Stimulated activated naive CD8-positive, alpha-beta T cell treated with anti-CD3 and anti-CD28 coated beads, Interleukin-15, Interleukin-2, amounts not matched to agents 100 U/mL and 50 U/mL, for 24 hours (primary cell): ENCODE results near the gene TEX52.
"Not testable (repeated sequence)": the region's sequence is repeated elsewhere in the genome, so short reads cannot be mapped to it uniquely, and the experiment has no call there.

Source experiments
- ATAC-seq: fragments of 150-1000 bp; cut with Tn5 transposase; one replicate; pipeline ENCODE4 v1.10.0; 2021
- DNase-seq: peaks from one replicate; pipeline ENCODE4 v3.0.0; 2021

Gene TEX52

DNA sequence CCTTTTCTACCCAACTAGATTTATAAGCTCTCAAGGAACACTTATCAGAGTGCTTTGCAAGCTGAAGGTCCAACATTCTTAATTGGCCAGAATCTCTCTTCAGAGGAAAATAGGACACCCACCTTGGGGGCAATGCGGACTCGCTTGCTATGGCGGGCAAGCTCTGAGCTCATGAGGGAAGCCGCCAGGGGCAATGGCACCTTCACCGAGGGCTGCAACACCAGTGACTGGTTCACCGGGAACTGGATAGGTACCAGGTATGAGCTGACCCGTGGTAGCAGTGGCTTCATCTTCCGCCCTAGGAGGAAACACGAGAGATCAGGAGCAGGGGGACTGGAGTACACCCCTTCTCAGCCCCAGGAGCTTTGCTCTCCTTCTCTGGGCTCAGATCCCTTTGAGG lies 7.4 kb upstream of the TEX52 start:
- ATAC-seq (no peak), DNase-seq (no peak)

DNA sequence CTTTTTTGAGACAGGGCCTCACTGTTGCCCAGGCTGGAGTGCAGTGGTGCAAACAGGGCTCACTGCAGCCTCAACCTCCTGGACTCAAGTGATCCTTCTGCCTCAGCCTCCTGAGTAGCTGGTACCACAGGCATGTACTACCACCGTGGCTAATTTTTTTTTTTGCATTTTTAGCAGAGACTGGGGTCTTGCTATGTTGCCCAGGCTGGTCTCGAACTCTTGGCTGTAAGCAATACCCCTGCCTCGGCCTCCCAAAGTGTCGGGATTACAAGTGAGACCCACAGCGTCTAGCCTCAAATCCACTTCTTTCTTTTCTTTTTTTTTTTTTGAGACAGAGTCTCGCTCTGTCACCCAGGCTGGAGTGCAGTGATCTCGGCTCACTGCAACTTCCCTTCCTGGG lies 6.6 kb upstream of the TEX52 start:
- ATAC-seq, DNase-seq: not testable (repeated sequence)

DNA sequence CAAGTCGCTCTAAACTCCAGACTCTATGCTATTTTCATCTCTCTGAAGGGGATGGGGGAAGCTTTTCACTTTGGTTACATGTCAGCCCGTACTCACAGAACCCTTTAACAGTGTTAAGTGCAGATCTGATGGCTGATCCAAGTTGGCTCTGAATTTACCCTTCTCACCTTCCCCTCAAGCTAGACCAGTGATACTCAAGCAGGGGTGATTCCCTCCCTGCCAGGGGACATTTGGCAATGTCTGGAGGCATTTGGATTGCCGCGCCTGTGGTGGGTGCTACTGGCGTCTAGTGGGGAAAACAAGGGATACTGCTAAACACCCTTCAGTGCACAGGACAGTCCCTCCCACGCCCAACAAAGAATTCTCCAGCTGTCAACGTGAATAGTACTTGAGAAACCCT lies 6.0 kb upstream of the TEX52 start:
- DNase-seq, result no peak
- ATAC-seq, result no peak

DNA sequence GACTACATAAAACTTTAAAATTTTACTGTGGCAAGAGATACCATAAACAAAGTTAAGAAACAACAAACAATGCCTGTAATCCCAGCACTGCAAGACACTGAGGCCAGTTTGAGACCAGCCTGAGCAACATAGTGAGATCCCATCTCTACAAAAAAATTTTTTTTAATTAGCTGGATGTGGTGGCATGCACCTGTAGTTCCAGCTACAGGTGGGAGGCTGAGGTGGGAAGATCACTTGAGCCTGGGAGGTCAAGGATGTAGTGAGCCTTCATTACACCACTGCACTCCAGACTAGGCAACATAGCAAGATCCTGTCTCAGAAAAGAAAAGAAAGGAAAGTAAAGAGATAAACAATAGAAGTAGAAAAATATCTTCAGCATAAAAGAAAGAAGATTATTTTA lies 3.3 kb upstream of the TEX52 start:
- ATAC-seq (no peak), DNase-seq (no peak)

DNA sequence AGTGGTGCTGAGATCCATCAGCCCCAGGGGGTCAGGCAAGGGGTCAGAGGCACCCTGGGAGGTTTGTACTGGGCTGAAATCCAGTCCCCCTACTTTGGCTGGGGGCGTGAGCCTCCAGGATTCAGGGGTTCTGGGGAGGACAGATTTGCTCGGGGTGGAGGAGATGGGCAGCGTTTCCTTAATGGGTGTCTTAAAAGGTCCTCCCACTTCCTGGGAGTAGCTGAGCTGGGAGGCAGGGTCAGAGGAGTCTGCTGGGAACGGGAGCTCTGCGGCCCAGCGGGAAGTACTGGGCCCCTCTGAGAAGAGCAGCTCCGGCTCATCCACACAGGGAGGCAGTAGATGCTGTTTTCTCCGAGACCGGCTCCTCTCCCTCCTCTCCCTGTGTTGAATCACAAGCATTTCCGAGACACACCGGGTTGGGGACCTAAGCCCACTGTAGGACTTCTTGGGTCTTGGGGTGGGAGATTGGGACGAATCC lies 2.1 kb upstream of the TEX52 start:
- DNase-seq (no peak), ATAC-seq (no peak)

DNA sequence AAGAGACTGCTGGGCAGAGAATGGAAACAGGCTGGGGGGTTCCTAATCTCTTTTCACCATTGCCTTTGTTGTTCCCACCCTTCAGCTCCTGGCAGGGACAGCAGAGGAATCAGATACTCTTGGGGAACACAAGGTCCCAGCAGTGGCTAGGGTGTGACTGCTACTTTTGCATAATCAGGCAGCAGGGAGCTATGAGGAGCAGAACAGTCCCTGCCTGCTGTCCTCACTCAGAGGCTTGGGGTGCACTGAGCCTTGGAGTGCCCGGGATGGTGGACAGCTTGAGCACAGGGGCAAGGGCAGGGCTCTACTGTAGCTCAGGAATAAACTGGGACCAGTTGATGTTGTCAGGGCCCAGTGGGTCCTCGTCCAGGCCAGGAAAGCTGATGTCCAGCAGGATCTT lies 1.5 kb upstream of the TEX52 start:
- DNase-seq (no peak), ATAC-seq (no peak)

DNA sequence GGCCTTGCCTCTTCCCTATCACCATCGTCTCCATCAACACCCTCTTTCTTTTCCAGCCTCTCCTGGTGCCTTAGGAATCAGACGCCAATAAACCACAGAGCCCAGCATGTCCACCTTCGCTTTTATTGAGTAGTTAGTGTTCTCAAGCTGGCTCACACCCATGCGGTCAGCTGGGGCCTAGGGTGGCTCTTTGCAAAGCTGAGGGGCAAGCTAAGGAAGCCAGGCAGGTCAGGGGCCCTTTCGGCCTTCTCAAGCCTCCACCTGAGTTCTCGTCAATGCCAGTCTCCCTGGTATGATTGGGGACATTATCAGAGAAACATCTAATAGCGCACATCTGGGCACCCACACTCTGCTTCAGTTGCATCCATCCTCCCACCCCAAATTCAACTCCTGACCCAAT lies 737 bp upstream of the TEX52 start:
- no peak for DNase-seq
- no peak for ATAC-seq

DNA sequence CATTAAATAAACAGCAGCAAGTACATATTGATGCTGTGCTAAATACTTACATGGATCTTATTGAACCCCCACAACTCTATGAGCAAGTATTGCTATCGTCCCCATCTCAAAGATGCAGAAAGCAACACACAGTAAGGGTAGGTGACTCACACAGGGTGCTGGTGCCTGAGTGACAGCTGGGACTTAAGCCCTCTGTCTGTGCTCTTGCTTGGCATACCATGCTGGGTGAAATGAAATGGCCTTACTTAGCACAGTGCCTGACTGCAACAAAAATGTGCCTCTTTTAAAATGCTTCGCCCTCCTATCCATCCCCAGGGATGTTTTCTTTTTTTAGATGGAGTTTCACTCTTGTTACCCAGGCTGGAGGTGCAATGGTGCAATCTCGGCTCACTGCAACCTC lies 788 bp downstream of the TEX52 start:
- ATAC-seq, result no peak
- no peak for DNase-seq

DNA sequence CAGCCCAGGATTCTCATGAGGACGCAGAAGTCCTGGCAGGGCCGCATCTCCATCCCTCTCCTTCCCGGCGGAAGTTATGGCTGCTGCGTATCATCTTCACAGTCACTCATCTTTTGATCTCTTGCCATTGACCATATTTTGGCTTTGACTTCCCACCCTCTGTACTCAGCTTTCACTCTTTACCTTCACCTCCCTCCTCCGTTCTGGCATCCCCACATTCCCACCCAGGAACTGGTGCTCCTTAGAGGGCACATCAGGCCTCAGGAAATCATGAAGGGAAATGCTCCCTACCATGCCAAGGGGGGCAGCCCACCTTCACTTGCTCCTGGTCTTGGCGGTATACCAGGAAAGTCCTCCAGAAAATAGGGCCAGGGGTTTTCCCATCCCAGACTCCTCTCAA lies 1.3 kb downstream of the TEX52 start:
- no peak for ATAC-seq
- no peak for DNase-seq

DNA sequence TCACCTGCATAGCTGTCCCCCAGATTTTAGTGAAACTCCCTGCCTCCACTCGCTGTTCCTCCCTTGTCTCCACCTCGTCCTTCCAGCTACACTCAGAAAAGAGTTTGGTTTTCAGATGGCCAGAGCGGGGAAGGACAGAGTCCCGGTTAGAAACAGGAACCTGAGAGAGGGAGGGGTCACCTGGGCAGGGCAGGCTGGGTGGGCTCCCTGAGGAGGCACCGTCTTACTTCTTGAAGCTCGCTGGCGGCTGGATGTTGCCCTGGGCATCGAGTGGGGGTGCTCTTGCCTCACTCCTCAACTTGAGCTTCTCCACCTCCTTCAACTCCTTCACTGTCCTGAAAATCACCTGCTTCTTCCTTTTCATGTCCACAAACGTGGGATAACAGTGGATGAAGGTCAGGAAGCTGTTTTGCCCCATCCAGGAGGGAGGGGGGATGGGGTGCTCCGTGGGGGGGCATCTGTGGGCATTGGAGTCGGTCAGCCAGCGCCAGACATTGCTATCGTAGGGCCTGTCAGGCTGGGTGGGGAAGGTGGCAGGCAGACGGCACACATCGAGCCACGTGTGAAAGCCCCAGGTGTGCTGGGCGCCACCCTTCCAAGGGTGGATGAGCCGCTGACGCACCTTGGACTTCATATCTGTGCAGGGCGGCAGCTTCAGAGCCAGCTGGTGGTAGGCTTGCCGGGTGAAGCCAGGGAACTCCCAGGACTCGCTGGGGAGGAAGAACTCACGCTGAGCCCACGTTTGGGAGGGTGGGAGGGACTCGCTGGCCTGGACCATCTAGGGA lies 2.0 kb downstream of the TEX52 start:
- DNase-seq, result no peak
- no peak for ATAC-seq

DNA sequence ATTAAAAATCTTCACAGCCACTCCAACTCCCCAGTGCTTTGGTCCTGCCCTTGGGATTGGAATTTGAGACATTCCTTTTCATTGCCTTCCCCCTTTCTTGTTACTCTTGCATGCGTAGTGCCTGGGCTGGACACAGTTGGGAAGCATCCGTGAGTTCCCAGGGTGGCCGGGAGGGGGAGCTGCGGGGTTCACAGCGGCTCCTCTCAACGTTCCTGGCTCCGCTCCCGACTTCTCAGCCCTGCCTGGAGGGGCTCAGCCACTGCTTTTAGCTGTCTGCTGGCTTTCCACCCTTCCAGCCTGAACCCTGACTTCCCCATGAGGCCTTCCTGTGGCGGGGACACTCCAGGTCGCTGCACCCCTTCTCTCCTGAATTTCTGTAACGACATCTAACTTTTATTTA lies 3.2 kb downstream of the TEX52 start:
- ATAC-seq, result peak; percentile 72
- peak; percentile 67 for DNase-seq

DNA sequence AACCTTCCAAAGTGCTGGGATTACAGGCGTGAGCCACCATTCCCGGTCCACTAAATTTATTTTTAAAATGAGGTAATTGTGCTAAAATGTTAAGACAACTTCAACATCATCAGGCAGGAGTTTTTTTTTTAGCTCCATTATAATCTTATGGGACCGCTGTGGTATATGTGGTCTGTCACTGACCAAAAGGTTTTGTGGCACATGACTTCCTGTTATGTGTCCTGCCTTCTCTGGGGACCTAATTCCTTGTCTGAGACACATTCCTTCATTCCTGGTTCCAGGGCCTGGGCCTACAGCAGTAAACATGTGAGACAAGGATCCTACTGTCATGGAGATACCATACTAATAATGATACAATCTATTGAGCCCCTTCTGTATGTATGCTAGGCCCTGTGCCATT lies 4.9 kb downstream of the TEX52 start:
- DNase-seq, result no peak
- ATAC-seq, result no peak

DNA sequence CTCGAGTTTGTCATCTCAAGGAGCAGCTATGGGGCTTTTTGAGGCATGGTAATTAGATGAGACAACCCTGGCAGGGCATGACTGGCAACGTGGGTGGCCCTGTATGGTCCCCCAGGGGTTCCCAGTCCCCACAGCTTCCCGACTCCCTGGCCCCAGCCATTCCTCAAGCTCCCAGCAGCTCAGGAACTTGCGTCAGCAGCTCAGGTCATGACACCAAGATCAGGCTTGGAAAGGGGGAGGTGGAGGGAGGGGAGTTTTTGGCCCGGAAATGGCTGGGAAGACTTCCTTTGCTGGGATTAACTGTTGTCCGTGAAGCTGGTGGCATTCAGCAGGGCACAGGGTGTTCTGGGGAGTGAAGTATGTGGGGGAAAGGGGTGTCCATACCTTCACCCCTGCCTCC lies 11.6 kb downstream of the TEX52 start:
- DNase-seq (no peak), ATAC-seq (no peak)

DNA sequence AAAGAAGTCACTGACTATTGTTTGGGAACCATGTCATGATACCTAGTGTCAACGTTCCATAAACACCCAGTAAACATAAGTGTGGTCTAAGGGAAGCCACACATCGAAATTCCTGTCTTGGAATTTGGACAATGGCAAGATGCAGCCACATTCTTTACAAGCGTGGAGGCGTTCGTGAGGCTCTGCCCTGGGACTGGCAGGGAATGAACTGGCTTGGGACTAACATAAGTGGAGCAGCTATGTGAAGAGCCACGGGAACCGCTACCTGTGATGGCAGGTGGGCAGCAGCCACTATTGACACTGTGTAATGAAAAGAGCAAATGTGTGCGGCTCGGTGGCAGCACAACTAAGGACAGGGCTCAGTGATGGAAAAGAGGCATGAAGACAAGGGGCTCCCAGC lies 12.1 kb downstream of the TEX52 start:
- ATAC-seq (no peak), DNase-seq (no peak)

DNA sequence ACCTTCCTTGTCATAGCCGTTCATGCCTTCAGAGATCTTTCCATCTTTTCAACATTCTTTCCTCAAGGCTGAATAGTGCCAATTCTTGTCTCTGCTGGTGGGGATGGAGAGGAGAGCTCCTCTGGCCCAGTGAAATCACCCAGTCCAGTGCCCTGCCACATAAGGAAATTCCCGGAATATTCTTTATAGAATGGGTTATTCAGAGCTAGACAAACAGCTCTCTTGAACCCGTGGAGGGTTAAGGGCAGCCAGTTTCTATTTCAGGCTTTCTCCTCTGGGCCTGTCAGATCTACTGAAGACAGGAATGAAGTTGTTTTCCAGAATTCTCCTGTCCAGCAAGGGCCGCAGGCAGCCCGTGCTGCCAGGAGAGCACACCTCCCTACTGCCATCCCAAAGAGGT lies 13.9 kb downstream of the TEX52 start:
- ATAC-seq (no peak), DNase-seq (no peak)

DNA sequence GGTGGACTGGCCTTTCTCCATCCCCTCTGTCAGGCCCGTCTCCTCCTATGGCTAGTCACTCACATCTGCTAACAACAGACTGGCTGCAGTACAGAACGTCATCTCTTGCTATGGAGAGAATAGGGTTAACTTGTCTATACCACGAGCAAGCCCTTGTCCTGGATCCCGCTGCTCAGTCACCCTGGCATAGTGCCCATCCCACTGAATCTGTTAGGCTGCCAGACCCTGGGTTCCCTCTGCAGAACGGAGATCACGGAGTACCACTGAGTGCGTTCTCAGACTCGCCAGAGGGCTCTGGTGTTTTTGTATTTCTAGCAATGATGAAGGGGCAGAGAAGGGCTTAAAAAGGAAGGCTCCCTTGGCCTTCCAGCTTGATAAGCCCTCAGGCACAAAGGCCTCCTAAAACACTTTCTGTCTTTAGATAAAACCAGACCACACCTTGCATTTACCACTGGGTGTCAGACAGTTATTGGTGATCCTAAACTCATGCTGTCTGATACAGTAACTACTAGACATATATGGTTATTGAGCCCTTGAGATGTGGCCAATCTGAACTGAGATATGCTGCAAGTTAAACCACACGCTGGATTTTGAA lies 15.7 kb downstream of the TEX52 start:
- no peak for DNase-seq
- ATAC-seq, result no peak

DNA sequence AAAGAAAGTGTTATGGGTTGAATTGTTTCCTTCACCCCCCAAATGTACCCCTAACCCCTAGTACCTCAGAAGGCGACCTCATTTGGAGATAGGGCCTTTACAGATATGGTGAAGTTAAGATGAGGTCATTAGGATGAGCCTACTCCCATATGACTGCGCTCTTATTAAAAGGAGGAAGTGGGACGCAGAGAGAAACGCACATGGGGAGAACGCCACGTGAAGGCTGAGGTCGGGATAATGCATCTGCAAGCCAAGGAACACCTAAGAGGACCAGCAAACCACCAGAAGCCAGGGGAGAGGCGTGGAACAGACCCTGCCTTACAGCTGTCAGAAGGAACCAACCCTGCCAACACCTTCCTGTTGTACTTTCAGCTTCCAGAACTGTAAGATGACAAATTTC lies 20.3 kb downstream of the TEX52 start:
- ATAC-seq (no peak), DNase-seq (no peak)

DNA sequence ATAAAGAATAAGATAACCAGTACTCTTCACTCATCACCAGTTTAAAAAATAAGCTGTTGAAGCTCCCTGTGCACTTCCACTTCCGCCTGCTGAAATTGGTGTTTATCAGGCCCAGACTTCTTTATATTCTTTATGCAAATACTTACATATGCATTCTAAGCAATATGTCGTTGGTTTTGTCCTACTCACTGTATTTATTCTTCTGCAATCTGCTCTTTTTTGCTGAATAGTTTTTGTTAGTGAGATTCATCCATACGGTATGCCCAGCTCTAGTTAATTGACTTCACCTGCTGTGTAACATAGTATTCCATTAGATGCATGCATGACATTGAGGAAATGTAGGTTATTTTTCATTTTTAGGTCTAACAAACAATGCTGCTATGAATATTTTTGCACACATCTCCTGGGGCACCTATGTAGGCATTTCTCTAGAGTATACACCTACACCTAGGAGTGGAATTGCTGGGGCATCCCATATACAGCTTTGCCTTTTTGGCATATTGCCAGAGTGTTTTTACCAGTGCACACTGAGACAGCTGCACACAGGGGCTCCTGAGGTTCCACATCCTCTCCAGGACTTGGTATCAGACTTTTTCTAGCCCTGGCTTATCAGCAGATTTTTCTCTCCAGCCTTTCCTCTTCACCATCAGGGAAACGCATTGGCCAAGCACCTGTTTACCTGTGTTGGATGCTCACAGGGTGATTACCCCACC lies 21.0 kb downstream of the TEX52 start:
- ATAC-seq (no peak), DNase-seq (no peak)

DNA sequence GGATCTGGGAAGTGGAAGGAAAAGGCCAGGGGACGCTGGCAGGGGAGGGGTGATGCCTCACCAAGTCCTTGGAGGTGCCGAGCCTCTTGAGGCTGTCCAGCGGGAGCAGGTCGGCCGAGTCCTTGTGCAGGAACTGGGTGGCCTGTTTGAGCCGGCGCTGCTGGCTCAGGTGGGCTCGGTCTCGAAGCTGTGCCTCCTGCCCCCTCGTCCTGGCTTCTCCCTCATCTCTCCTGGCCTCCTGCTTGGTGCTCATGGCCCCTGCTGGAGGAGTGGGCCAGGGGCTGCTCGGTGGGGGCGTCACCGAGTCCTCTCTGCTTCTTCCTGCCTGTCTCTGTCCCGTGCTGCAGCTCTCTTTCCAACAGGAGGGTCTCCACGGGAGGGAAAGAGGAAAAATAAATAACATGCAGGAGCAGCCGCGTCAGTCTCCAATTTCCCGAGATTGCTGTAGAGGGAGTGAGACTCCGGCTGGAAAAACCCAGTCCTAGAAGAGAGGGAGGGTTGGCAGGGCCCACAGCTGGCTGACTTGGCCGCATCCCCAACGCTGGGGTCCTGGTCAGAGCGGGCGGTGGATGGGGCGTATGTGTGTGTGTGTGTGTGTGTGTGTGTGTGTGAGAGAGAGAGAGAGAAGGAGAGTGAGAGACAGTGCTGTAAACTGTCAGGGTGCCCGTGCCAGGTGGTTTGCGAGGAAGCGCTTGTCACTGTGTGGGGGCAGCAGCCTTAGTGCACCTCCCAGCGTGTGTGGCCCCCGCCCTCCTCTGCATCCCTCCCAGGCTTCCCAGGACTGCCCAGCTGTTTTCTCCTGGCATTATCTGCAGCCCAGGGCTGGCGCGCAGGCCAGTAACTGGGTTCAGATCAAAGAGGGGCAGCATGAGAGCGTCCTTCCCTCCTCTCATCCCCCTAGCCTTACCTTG lies 22.0 kb downstream of the TEX52 start, which contains the start of gene NRIP2:
Gene NRIP2, minus strand, starts transcription at position 455 of the 911 bp plus-strand sequence. Its CDS starts 52 bp downstream, at position 403.
- DNase-seq, result no peak
- ATAC-seq, result no peak

DNA sequence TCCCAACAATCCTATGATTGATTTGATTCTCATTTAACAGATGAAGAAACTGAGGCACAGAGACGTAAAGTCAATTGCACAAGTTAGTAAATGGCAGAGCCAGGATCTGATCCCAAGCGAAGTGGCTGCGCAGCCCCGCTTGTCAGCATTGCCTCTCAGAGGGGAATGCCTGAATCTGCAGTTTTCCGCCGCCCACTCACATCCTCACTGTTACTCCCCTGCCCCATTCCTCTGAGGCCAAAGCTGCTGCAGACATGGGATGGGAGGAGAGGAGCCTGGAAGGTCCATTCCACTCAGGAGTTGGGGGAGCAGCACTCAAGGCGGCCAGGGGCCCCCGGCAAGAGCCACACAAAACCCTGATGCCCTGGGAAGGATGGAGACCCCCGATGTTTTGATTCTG lies 23.0 kb downstream of the TEX52 start:
- no peak for ATAC-seq

DNA sequence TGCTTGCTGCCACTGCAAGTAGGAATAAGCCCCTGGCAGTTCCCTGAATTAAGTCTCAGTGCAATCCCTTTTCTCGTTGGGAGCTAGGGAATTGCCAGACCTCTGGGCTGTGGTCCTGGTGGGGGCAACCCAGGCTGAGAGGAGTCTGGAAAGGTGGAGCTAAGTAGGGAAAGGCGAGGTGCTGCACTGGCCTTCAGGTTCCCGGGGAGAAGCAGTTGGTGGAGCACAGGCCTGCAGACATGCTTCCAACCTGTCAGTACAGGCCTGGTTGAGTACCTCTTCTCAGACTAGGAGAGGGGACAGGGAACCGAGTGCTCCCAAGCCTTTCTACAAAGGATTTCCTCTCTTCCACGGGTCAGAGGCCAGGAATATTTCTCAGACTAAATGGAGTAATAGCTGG lies 23.5 kb downstream of the TEX52 start:
- DNase-seq (no peak), ATAC-seq (no peak)

More for the DNA sequence above, 23.0 kb downstream of the TEX52 start:
- DNase-seq, result no peak

DNA sequence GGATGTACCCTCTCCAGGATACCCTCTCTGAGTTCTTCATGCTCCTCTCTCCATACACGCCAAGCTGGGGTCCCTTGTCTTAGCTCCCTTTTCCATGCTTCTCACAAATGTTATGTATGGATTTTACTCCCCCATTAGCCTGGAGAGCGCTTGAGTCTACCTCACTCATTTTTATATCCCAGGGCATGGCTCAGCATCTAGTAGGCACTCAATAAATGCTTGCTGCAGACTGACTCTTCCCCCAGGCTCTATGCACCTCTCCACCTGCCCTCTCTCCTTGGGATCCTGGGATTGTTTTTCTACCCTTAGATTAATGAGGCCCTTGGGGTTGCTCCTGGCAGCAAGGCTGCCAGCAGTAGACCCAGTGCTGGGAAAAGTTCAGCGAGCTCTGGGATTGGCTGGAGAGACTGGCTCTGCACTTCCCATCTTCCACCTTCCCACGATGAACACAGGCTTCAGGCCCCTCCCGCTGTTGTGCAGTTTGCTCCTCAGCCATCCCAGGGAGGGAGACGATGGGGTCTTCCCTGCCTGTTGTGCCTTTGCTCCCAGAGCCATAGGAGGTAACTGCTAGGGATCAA lies 24.2 kb downstream of the TEX52 start:
- no peak for ATAC-seq
- DNase-seq, result no peak
